Activated CD4-positive, alpha-beta T cell treated with anti-CD3 and anti-CD28 coated beads, Interleukin-2, Interleukin-4, amounts not matched to agents 100 ng/mL and 50 ng/mL, durations not matched to agents 16 hours and 8 hours (primary cell): ENCODE data around the gene CEP170B.
"Not testable (repeated sequence)": the region's sequence is repeated elsewhere in the genome, so short reads cannot be mapped to it uniquely, and the experiment has no call there.

Experiments used
- DNase-seq: peaks from one replicate; pipeline ENCODE4 v3.0.0-alpha.2; 2020; ENCODE audit warnings: low spot score

CEP170B gene

DNA sequence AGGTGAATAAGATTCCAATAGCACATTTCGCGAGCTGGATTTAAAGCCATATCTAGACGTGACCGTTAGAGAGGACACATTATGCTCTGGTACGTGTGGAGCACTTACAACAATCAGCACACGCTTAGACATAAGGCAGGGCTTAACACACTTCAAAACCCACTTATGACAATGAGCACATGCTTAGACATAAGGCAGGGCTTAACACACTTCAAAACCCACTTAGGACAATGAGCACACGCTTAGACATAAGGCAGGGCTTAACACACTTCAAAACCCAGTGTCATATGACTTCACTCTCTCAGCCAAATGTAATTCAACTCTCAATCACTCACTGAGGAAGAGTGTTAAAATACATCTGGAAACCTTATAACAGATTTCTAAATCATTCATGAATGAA, 48.4 kb downstream of the CEP170B start:
- DNase-seq, result no peak

DNA sequence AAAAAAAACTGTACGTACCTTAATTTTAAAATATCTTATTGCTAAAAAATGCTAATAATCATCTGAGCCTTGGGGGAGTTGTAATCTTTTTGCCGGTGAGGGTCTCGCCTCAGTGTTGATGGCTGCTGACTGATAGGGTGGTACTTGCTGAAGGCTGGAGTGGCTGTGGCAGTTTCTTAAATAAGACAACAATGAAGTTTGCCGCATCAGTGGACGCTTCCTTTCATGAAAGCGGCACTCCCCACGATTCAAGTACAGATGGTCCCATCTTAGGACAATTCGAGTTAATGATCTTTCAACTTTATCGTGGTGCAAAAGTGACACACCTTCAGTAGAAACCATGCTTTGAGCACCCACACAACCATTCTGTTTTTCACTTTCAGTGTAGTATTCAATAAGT, 52.0 kb downstream of the CEP170B start:
- DNase-seq, result no peak

DNA sequence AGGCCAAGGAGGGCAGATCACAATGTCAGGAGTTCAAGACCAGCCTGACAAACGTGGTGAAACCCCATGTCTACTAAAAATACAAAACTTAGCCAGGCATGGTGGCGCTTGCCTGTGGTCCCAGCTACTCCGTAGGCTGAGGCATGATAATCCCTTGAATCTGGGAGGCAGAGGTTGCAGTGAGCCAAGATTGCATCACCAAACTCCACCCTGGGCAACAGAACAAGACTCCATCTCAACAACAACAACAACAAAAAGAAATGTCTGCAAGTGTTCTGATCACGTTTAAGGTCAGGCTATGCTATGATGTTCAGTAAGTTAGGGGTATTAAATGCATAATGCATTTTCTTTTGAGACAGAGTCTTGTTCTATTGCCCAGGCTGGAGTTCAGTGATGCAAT, 52.9 kb downstream of the CEP170B start:
- no peak for DNase-seq

DNA sequence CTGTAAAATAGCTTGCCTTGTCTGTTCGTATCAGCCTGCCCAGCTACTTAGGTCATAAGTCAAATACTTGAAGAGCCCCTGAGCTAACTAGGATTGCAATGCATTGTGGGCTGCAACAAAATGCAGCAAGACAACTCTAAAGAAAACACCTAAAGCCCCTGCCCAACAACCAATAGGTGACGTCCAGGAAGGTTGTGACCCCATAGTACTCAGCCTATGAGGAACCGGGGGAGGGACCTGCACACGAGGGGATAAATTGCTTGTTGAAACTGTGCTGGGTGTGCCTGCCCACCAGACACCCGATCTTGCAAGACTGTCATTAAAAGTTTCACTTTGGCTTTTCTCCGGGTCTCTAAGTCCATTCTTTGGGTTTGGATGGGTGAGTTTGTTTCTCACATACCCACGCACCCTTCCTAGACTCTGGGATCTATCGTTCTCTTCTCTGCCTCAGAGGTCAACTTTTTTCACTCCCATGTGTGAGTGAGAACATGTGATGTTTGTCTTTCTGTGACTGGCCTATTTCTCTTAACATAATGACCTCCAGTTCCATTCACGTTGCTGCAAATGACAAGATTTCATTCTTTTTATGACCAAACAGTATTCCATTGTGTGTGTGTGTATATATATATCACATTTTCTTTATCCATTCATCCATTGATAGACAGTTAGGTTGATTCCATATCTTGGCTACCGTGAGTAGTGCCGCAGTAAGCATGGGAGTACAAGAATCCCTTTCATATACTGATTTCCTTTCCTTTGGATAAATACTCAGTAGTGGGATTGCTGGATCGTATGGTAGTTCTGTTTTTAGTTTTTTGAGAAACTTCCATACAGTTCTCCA, 54.3 kb downstream of the CEP170B start:
- not testable (repeated sequence) for DNase-seq

DNA sequence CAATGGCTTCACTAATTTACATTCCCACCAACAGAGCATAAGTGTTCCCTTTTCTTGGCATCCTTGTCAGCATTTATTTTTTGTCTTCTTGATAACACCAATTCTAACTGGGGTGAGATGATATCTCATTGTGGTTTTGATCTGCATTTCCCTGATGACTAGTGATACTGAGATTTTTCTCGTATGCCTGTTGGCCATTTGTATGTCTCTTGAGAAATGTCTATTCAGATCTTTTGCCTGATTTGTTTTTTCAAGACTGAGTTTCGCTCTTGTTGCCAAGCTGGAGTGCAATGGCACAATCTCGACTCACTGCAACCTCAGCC, 54.9 kb downstream of the CEP170B start:
- no peak for DNase-seq

DNA sequence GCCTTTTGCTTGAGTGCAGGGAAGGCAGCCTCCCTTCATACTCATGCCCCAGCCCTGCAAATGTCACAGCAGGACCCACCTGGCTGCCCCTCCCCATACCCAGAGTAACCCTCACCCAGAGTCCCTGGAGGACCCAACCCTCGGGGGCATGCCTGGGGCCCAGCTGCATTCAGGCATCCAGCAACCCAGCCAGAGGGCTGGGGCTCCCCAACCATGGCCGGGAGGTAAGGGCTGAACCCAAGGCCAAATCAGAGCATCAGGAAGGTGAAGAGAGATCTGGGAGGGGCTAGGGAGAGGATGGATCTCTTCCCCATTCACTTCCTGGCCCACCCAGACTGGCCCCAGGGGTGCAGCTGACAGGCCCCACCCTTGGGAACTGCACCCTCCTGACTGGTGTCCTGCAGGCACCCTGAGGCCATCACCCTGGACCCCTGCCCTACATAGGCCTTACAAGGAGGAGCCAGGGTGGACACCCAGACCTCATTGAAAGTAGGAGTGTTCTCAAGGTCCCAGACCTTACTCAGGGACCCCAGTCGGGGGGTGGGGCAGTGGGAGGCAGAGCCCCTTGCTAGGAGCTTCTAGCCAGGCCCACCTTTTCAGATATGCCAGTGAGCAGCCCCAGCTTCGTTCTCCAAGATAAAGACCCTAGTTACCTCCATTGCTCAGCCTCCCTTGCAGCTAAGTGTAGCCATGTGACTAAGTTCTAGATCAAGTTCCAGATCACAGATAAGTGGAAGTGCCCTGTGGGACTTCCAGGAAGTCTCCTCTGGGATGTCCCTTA, 58.8 kb downstream of the CEP170B start:
- no peak for DNase-seq

DNA sequence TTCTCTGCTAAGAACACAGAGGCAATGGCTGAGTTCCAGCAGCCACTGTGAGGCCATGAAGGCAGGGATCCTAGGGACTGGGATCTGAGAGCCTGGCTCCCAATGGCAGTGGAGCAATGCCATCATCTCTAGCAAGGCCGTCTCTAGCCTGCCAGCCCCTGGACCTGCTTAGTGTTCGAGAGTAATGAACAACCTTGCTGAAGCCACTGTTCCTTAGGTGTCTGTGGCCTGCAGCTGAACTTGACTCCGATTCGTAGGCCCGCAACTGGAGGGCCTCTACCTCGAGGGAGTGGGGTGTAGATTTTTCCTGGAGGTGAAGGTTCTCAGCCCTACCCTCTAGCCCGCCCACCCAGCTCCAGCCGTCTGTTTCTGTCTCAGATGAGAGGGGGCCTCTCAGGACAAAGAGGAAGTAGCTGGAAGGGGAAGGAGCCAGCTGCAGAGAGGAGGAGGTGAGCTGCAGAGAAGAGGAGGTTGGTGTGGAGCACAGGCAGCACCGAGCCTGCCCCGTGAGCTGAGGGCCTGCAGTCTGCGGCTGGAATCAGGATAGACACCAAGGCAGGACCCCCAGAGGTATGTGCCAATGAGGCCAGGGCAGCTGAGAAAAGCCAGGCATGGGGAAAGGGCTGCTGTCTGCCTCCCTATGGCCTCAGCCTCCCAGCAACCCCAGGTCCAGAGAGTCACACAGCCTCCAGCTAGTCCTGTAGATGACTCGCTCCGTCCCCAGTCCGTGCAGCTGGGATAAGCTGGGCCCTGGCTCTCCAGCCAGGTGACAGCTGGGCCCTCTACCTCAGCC, 59.5 kb downstream of the CEP170B start, which contains the start of gene PLD4:
Gene PLD4, plus strand, starts transcription at position 459 of the 793 bp plus-strand sequence. CDS start 2,262 bp downstream, outside the sequence.
- DNase-seq, result no peak

DNA sequence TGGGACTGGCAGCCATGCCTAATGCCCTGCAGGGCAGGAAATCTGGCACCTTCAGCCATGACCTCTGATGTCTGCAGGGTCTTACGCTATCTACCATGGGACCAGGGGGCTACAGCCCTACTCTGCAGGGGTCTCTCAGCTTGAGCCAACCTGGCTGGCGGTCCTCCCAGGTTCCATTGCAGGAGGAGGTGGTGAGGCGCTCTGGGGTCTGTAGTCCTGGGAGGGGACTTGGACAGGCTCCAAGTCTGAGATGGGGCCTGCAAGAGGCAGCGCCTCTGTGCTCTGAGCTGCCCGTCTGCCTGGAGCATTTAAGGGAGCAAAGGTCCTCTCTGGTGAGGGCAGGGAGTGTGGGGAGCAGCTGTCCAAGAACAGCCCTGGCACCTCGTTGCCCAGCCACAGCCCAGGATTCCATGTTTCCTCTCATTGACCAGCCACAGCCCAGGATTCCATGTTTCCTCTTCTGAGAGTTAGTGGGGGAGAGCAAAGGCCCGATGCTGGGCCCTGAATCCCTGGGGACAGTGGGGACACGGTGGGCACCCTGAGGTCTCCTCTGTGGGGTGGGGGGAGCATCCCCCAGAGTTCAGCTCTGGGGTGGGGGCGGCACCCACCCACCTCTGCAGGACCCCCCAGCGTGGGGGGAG, 60.3 kb downstream of the CEP170B start:
- DNase-seq, result no peak

DNA sequence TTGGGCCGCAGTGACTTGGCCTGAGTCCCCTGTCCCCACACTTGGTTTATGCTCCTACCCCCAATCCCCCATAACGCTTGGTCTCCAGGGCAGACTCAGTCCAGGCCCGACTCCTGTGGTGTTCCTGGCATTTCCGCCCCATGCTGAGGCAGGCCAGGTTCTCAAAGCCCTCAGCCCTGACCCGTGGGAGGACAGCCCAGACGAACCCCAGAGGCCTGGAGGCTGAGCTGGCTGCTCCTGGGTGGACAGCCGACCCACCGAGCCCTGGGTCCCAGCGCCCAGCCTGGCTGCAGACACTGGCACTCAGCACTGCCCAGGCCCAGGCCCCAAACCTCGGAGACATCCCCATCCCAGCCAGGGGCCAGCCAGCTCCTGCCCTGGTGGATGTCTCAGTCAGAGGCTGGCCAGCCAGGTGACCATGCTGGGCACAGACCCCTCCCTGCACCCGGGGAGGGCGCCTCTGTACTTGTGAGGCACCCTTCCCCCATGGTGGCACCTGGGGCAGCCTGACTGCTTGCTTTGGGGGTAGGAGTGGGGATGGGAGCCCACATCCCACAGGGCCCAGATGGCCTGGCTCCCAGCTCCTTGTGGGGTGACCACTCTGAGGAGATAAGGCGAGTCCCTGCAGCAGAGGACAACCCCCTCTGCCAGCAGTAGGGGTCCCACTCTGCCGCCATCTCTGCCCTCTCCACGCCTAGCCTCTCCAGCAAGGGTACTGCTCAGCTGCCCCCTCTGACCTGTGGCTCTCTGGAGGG, 61.0 kb downstream of the CEP170B start:
- DNase-seq, result no peak

DNA sequence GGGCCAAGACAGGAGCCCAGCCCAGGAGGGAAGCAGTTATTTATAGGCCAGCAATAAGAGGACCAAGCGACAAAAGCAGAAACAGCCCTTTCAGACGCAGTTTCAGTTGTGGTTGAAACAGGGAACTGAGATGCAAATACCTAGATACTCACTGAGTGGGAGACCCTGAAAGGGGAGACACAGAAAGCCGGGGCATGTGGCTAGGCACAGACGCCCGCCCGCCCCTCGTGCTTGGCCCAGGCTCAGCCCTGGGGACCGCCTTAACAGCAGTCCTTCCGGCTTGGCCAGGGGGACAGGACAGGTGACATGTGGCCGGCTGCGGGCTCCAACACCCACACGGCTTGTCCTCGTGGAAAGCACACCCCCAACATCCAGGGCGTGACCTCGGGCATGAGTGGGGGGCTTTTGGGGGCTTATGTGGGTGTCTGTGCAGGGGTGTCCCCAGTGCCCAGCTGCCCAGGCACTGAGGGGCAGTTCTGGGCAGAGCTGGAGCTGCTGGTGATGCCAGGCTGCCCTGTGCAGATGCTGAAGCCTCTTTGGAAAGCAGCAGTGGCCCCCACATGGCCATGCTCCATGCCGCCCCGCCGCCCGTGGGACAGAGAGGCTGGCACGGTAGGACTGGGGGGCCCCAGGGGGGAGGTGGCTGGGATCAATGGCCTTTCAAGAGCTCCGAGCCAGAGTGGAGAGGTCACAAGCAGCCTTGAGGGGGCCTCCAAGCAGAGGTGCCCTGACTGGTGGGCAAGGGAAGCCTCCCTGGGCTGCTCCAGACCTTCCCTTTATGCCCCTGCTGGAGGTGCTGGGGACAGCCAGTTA, 61.8 kb downstream of the CEP170B start:
- no peak for DNase-seq

DNA sequence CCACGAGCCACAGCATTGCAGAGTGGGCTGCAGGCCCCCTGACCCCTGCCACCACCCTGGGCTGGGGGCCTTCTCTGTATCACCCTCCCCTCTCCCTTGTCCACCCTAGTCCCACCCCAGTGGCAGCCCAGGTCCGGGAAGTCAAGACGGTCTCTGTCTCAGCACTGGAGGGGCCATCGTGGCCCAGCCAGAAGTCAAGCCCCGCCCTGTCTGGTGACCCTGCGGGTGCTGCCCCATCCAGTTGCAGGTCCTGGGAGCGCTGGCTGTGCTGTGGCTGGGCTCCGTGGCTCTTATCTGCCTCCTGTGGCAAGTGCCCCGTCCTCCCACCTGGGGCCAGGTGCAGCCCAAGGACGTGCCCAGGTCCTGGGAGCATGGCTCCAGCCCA, 62.4 kb downstream of the CEP170B start:
- no peak for DNase-seq

DNA sequence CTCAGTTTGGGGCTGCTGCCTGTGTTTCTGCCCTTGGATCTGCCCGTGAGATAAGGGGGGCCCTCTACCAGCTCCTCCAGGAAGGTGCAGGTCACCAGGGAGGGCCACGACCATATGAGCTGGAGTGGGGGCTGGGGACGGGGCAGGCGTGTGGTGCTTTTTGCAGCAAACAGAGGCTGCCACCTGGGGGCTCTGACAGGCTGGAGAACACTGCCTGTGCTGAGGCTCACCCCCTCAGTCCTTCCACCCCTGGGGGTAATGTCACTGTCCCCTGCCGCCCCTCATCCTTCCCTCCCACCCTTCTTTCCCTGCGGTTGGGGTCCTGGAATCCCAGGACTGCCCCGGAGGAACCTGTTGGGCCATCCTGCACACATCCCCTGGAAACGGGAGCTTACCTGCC, 62.8 kb downstream of the CEP170B start:
- DNase-seq, result no peak

DNA sequence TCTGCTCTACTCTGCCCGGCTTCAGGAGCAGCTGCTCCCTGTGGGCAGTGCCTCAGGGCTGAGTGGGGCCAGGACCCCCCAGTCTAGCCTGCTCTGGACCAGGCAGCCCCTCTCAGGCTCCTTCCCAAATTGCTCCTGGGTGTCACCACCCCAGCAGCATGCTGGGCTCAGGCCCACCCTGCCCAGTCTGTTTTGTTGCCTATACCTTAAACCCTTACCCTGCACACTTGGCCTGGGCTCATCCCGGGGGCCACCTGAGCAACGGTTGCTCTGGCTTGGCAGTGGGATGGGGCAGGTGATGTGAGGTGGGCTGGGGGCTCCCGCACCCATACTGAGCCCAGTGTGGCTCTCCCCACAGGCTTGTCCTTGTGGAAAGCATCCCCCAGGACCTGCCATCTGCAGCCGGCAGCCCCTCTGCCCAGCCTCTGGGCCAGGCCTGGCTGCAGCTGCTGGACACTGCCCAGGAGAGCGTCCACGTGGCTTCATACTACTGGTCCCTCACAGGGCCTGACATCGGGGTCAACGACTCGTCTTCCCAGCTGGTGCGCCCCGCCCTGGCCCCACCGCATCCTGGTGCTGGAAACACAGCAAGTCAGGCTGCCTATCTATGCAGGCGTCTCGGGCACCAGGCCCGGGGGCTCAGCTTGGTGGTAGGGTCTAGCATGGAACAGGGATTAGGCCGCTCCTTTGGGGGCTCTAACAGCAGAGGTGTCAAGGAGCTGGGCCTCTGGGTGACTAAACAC, 63.5 kb downstream of the CEP170B start:
- no peak for DNase-seq

DNA sequence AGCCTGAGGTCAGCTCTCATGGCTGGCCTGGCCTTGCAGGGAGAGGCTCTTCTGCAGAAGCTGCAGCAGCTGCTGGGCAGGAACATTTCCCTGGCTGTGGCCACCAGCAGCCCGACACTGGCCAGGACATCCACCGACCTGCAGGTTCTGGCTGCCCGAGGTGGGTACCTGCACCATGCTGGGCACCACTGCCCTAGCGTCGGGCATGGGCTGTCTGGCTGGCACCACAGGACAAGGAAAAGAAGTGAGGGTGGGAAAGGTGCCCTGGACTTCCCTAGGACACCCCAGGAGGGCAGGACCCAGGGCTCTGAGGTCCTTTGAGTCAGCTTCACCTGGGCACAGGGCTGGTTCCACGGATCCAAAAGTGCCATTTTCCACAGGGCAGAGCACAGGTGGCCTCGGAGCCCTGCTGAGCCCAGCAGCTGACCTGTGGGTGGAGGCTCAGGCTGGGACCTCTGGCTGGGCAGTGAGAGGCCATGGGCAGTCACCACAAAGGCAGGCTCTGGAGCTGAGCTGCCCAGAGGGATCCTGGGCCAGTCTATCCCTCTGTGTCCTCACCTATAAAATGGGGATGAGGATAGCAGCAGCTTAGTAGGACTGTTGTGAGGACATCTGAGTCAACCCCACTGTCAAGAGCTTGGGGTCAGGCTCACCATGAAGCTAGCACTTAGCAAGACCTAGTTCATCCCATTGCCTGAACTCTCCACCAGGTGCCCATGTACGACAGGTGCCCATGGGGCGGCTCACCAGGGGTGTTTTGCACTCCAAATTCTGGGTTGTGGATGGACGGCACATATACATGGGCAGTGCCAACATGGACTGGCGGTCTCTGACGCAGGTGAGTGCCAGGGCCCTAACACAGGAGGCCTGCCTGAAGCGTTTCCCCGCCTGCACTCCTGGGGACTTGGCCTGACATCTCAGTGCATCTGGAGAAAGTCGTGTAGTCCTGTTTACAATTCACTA, 64.5 kb downstream of the CEP170B start:
- no peak for DNase-seq

DNA sequence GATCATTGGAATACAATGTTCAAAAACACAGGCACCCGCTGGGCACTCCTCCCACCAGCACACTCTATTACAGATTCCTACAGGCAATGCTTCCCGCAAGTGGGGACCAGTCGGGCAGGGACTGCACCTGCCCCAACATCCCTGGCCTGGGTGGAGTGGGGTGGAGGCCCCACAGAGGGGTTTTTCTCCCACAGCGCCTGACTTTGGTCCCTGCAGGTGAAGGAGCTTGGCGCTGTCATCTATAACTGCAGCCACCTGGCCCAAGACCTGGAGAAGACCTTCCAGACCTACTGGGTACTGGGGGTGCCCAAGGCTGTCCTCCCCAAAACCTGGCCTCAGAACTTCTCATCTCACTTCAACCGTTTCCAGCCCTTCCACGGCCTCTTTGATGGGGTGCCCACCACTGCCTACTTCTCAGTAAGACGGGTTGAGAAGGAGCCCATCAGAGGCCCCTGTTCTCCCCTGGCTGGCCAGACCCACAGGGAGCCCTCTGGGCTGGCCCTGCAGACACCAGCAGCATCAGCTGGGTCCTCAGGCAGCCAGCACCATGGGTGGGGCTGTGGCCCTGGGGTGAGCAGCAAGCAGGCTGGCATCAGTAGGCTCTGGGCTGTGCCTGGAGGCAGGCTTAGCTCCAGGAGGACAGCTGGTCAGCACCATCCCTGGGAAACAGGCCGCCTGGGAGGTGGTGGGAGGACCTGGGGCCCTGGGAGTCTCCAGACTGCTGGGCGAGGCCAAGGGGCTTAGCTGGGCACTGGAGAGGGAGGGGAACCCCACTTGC, 65.6 kb downstream of the CEP170B start:
- no peak for DNase-seq

DNA sequence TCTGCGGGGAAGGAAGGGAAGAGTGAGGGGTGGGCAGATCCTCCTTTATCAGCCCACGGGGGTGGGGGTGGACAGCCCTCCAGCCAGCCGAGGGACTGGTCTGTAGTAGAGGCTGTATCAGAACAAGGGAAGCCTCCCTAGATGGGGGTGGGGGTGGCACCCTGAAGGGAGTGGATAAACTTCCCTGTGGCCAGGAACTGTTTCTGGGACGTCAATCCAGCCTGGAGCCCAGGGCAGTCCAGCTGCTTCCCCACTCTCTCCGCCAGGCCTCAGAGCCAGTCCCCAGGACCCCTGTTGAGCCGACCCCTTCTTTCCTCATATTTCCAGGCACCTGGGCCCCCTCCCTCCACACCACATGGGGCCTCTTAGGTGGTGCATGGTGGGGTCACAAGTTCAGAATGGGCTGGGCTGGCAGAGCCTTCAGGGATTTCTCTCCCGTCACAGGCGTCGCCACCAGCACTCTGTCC, 66.3 kb downstream of the CEP170B start:
- no peak for DNase-seq

DNA sequence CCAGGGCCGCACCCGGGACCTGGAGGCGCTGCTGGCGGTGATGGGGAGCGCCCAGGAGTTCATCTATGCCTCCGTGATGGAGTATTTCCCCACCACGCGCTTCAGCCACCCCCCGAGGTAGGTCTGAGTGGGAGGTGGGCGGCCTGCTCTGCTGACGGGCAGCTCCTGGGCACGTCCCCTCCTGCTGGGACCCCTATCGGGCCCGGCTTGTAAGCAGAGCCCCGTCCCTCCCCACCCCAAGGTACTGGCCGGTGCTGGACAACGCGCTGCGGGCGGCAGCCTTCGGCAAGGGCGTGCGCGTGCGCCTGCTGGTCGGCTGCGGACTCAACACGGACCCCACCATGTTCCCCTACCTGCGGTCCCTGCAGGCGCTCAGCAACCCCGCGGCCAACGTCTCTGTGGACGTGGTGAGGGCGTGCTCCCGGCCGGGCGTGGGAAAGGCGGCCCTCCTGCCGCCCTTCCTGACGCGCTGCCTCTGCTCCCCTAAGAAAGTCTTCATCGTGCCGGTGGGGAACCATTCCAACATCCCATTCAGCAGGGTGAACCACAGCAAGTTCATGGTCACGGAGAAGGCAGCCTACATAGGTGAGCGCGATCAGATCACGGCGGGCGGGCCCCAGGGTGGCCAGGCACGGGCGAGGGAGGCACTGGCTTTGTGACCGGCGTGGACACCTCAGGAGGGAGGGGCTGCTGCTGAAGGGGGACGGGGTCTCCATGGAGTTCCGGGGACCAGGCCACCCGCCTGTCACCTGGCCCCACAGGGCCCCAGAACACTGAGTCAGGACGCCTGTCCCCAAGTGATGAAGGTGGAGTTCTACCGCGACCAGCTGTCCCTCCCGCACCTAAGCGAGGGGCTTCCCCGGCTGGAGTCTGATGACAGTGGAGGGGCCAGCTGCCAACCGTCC, 67.0 kb downstream of the CEP170B start:
- DNase-seq, result no peak
